GM19463 (cell line): ENCODE measurements around the gene ZFAND3.

Experiments used
- ATAC-seq: cut with Tn5 transposase; IDR thresholded peaks from one replicate; pipeline ENCODE4 v1.9.1; 2021; ENCODE audit warnings: mild to moderate bottlenecking, moderate library complexity; ENCODE audit not compliant: unreplicated experiment

ZFAND3 gene

GRCh38 chr6:37798436-37799262, 20.9 kb upstream of the ZFAND3 start:
- ATAC-seq, result no peak

- ATAC-seq, result no peak
Observed at GRCh38 chr6:37799263-37799644, 20.3 kb upstream of the ZFAND3 start.

- no peak for ATAC-seq
Observed at GRCh38 chr6:37800703-37801604, 18.6 kb upstream of the ZFAND3 start.

- ATAC-seq, result no peak
Observed at GRCh38 chr6:37801605-37801940, 18.0 kb upstream of the ZFAND3 start.

- ATAC-seq, result no peak
Observed at GRCh38 chr6:37802810-37803209, 16.7 kb upstream of the ZFAND3 start.

GRCh38 chr6:37804586-37804985, 14.9 kb upstream of the ZFAND3 start:
- no peak for ATAC-seq

GRCh38 chr6:37806213-37806612, 13.3 kb upstream of the ZFAND3 start:
- no peak for ATAC-seq

GRCh38 chr6:37807656-37808055, 11.9 kb upstream of the ZFAND3 start:
- no peak for ATAC-seq

- no peak for ATAC-seq
Observed at GRCh38 chr6:37809197-37809543, 10.4 kb upstream of the ZFAND3 start.

GRCh38 chr6:37812841-37813240, 6.7 kb upstream of the ZFAND3 start:
- no peak for ATAC-seq

GRCh38 chr6:37814374-37814773, 5.2 kb upstream of the ZFAND3 start:
- ATAC-seq, result no peak

- ATAC-seq, result no peak
Observed at GRCh38 chr6:37816599-37817375, 2.7 kb upstream of the ZFAND3 start.

GRCh38 chr6:37818536-37819176, 871 bp upstream of the ZFAND3 start:
- ATAC-seq, result peak; percentile 63

GRCh38 chr6:37819802-37820717, 533 bp downstream of the ZFAND3 start:
- ATAC-seq, result no peak

- no peak for ATAC-seq
Observed at GRCh38 chr6:37820718-37821079, 1.2 kb downstream of the ZFAND3 start.

GRCh38 chr6:37821446-37821845, 1.9 kb downstream of the ZFAND3 start:
- ATAC-seq, result no peak

GRCh38 chr6:37822851-37823682, 3.5 kb downstream of the ZFAND3 start:
- ATAC-seq, result no peak

GRCh38 chr6:37824170-37824569, 4.6 kb downstream of the ZFAND3 start:
- ATAC-seq, result no peak

- ATAC-seq, result no peak
Observed at GRCh38 chr6:37826188-37826587, 6.7 kb downstream of the ZFAND3 start.
